Upper lobe of left lung (tissue), 4 donors: Measurements from ENCODE around the gene EDC3.

Source experiments
- EP300 ChIP-seq, 4 donors: sonication (generic); formaldehyde crosslinking; IDR thresholded peaks; one replicate each; pipeline ENCODE4 v1.5.1; 2017; ENCODE audit warnings: antibody characterized with exemption in 4 of 4, control low read depth in 2 of 4
- POLR2A ChIP-seq, 4 donors: fragments of 450-650 bp; IDR thresholded peaks; one replicate each; pipeline ENCODE4 v1.5.1; 2016 to 2017; ENCODE audit warnings: antibody characterized with exemption in 4 of 4, mild to moderate bottlenecking in 2 of 4
- POLR2AphosphoS5 ChIP-seq, 2 donors: sonication (generic); formaldehyde crosslinking; IDR thresholded peaks; one replicate each; pipeline ENCODE4 v1.5.1; 2017; ENCODE audit warnings: antibody characterized with exemption in 2 of 2
- TF ChIP-seq, protein P1 (sequence below), 6 experiments: fragments of 450-650 bp in 4 of 6; fragments of 200-600 bp in 2 of 6; sonication (generic) in 2 of 6; IDR thresholded peaks; one replicate each; pipeline ENCODE4 v1.5.1; 2016 to 2019; ENCODE audit warnings: antibody characterized with exemption in 6 of 6

DNA sequence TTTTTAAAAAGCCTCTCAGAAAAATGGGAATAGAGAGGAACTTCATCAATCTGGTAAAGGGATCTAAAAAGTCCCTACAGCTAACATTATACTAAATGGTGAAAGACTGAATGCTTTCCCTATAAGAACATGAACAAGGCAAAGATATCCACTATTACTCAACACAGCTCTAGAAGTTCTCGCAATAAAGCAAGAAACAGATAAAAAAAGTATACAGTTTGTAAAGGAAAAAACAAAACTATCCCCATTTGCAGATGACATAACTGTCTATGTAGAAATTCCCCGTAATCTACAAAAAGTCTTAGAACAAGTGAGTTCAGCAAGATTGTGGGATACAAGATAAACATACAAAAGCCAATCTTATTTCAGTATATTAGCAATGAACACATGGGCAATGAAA lies 15.4 kb downstream of the EDC3 start:
- TF ChIP-seq, protein P1, sequence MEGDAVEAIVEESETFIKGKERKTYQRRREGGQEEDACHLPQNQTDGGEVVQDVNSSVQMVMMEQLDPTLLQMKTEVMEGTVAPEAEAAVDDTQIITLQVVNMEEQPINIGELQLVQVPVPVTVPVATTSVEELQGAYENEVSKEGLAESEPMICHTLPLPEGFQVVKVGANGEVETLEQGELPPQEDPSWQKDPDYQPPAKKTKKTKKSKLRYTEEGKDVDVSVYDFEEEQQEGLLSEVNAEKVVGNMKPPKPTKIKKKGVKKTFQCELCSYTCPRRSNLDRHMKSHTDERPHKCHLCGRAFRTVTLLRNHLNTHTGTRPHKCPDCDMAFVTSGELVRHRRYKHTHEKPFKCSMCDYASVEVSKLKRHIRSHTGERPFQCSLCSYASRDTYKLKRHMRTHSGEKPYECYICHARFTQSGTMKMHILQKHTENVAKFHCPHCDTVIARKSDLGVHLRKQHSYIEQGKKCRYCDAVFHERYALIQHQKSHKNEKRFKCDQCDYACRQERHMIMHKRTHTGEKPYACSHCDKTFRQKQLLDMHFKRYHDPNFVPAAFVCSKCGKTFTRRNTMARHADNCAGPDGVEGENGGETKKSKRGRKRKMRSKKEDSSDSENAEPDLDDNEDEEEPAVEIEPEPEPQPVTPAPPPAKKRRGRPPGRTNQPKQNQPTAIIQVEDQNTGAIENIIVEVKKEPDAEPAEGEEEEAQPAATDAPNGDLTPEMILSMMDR (IDR thresholded peaks at IDR 0.05): no peak
- TF ChIP-seq EP300 (IDR thresholded peaks at IDR 0.05): no peak
- no peak for TF ChIP-seq POLR2AphosphoS5 (IDR thresholded peaks at IDR 0.05)
- TF ChIP-seq POLR2A (IDR thresholded peaks at IDR 0.05): no peak
